ENCODE results near the gene RLN3. TPM values are rescaled to one million over a fixed set of nuclear protein-coding genes. Genes with fewer than 3 reads are reported as not detected.
A peak's percentile ranks its signal among the peaks of the same experiment; 100 is the strongest.

The RLN3 gene
- total and polyA plus RNA-seq, 8 donors, result not detected

DNA sequence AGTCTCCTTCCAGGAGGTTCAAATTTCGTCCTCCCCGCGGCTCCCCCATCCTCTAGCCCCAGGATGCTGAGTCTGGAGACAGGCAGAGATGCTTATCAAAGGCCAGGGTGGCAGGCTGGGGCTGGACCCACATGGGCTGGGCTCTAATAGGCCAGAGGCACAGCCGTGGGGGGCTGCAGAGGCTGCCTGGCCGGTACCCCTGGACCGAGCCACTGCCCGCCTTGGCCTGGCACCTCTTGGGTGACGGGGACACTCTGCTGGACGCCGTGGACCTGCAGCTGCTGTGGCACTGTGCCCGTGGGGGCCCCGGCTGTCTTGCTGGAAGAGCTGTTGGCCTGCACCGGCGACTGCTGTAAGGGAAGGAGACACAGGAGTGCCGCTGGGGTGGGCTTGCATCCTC, 47.6 kb upstream of the RLN3 start:
- WGBS, 5 donors, result 87 to 100% (median 93%) methylated on average over 3 to 15 of the region's 15 CpGs
- DNase-seq, result no peak
- H3K4me3 ChIP-seq, result no peak overlapping the region
- peaks cover 17 to 26% (median 22%) of the 10 kb centered on the region in 4 donors for H3K4me1 ChIP-seq
- H3K36me3 ChIP-seq, result peaks cover 4 to 61% (median 50%) of the 10 kb centered on the region in 4 donors
- intact Hi-C loops (cut with DNase I; ENCODE audit: low total_unique reads), result no loop called here
- no peak overlapping the region for H3K27ac ChIP-seq
- TF ChIP-seq POLR2A (IDR thresholded peaks at IDR 0.05) (no peak), POLR2AphosphoS5 (IDR thresholded peaks at IDR 0.05) (no peak), EP300 (IDR thresholded peaks at IDR 0.05) (no peak)
- TF ChIP-seq, protein P1, sequence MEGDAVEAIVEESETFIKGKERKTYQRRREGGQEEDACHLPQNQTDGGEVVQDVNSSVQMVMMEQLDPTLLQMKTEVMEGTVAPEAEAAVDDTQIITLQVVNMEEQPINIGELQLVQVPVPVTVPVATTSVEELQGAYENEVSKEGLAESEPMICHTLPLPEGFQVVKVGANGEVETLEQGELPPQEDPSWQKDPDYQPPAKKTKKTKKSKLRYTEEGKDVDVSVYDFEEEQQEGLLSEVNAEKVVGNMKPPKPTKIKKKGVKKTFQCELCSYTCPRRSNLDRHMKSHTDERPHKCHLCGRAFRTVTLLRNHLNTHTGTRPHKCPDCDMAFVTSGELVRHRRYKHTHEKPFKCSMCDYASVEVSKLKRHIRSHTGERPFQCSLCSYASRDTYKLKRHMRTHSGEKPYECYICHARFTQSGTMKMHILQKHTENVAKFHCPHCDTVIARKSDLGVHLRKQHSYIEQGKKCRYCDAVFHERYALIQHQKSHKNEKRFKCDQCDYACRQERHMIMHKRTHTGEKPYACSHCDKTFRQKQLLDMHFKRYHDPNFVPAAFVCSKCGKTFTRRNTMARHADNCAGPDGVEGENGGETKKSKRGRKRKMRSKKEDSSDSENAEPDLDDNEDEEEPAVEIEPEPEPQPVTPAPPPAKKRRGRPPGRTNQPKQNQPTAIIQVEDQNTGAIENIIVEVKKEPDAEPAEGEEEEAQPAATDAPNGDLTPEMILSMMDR (IDR thresholded peaks at IDR 0.05), result no peak
- H3K27me3 ChIP-seq, result no peaks in the 10 kb centered on the region
- no peaks in the 10 kb centered on the region for H3K9me3 ChIP-seq

DNA sequence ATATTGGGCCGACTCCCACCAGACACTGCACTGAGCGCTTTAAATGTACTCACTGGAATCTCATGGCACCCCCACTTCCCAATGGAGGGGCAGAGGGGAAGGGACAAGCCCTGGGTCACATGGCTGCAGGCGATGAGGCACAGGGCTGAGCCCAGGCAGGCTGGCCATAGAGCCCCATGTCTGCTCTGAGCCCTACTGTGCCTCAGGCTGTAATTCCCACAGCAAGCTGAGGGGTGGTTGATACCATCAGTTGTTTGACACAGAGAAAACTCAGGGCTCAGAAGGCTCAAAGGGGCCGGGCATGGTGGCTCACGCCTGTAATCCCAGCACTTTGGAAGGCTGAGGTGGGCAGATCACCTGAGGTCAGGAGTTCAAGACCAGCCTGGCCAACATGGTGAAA, 46.9 kb upstream of the RLN3 start:
- Histone ChIP-seq H3K27ac (no peak overlapping the region), H3K27me3 (no peaks in the 10 kb centered on the region), H3K9me3 (no peaks in the 10 kb centered on the region), H3K36me3 (peaks cover 4 to 54% (median 43%) of the 10 kb centered on the region in 4 donors), H3K4me3 (no peak overlapping the region), H3K4me1 (peaks cover 20 to 33% (median 25%) of the 10 kb centered on the region in 4 donors)
- intact Hi-C loops (cut with DNase I; ENCODE audit: low total_unique reads), result no loop called here
- DNase-seq, result no peak
- WGBS, 5 donors, result 92 to 96% (median 95%) methylated on average over 4 to 5 of the region's 5 CpGs
- TF ChIP-seq POLR2A (IDR thresholded peaks at IDR 0.05), result no peak

DNA sequence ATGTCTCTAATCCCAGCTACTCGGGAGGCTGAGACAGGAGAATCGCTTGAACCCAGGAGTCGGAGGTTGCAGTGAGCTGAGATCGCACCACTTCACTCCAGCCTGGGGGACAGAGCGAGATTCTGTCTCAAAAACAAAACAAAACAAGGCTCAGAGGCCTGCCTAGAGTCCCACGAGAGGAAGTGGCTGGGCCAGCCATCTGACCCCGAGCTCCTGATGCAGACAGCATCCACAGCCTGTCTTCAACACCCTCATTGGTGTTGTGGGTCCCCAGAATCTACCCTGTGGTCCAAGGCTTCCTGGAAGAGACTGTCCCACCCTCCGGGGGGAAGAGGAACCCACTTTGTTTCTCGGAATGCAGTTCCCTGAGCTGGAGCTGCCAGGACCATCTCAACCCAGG, 46.5 kb upstream of the RLN3 start:
- TF ChIP-seq, protein P1 (IDR thresholded peaks at IDR 0.05), result no peak
- TF ChIP-seq POLR2A (IDR thresholded peaks at IDR 0.05) (no peak), POLR2AphosphoS5 (IDR thresholded peaks at IDR 0.05) (no peak), EP300 (IDR thresholded peaks at IDR 0.05) (no peak)
- H3K4me1 ChIP-seq, result peaks cover 24 to 37% (median 26%) of the 10 kb centered on the region in 4 donors
- H3K4me3 ChIP-seq, result no peak overlapping the region
- H3K36me3 ChIP-seq, result peaks cover 4 to 49% (median 38%) of the 10 kb centered on the region in 4 donors
- intact Hi-C loops (cut with DNase I; ENCODE audit: low total_unique reads), result no loop called here
- WGBS, 5 donors, result 80 to 87% (median 85%) methylated on average over 7 to 9 of the region's 9 CpGs
- no peaks in the 10 kb centered on the region for H3K27me3 ChIP-seq
- H3K27ac ChIP-seq, result no peak overlapping the region
- H3K9me3 ChIP-seq, result no peaks in the 10 kb centered on the region
- no peak for DNase-seq

DNA sequence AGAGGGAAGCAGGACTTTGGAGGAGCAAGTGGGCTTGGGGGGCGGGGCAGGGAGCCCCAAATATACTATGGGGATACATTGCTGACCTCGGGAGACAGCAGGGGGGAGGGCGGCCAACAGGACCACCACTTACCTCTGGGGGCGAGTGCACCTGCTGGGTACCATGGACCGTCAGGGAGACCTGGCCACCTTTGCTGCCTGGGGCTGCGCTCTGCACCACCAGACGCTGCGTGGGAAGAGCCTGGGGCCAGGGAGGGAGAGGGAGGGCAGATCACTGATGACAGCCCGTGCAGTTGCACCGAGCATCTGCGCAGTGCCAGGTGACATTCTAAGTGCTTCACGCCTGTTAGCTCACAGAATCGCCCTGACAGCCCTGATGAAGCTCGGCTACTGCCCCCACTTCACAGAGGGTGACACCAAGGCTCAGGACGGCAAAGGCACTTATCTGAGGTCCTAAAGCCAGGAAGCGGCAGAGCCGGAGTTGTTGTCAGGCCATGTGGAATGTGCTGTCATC, 45.9 kb upstream of the RLN3 start:
- WGBS, 5 donors, result 94 to 96% (median 94%) methylated on average over 10 to 17 of the region's 17 CpGs
- Histone ChIP-seq H3K4me3 (no peak overlapping the region), H3K4me1 (peaks cover 28 to 43% (median 30%) of the 10 kb centered on the region in 4 donors), H3K27ac (no peak overlapping the region), H3K9me3 (no peaks in the 10 kb centered on the region), H3K36me3 (peaks cover 4 to 48% (median 34%) of the 10 kb centered on the region in 4 donors), H3K27me3 (no peaks in the 10 kb centered on the region)
- TF ChIP-seq POLR2AphosphoS5 (IDR thresholded peaks at IDR 0.05) (no peak), EP300 (IDR thresholded peaks at IDR 0.05) (no peak), POLR2A (IDR thresholded peaks at IDR 0.05) (no peak)
- TF ChIP-seq, protein P1 (IDR thresholded peaks at IDR 0.05), result no peak
- peak in 1 of 2 donors; percentile 57 for DNase-seq
- intact Hi-C loops (cut with DNase I; ENCODE audit: low total_unique reads), result no loop called here

DNA sequence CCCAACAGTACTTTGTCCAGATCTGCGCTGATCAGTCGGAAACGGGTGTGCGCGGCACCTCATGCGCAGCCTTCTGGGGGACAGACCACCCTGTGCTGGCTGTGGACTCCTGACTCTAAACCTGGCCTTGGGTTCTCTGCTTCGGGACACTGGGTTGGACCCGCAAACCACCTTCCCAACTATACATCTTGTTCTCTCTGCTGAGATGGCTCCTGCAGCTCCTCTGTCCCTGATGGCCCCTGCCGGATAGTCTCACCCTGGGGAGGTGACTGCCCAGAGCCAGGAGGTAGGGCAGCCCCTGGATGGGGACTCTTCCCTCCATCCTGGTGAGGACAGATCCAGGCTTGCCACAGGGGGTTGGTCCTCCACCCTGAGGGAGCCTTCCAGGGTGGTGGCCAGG, 45.2 kb upstream of the RLN3 start:
- no peaks in the 10 kb centered on the region for H3K9me3 ChIP-seq
- peaks cover 35 to 50% (median 36%) of the 10 kb centered on the region in 4 donors for H3K4me1 ChIP-seq
- intact Hi-C loops (cut with DNase I; ENCODE audit: low total_unique reads), result no loop called here
- H3K27ac ChIP-seq, result peak overlapping the region in 1 of 5 donors; percentile 10
- TF ChIP-seq, protein P1 (IDR thresholded peaks at IDR 0.05), result no peak
- no peak for TF ChIP-seq POLR2A (IDR thresholded peaks at IDR 0.05)
- TF ChIP-seq POLR2AphosphoS5 (IDR thresholded peaks at IDR 0.05), result no peak
- no peak for TF ChIP-seq EP300 (IDR thresholded peaks at IDR 0.05)
- no peak overlapping the region for H3K4me3 ChIP-seq
- H3K36me3 ChIP-seq, result peaks cover 4 to 46% (median 36%) of the 10 kb centered on the region in 4 donors
- no peak for DNase-seq
- WGBS, 5 donors, result 97 to 99% (median 98%) methylated on average over 5 to 9 of the region's 9 CpGs
- no peaks in the 10 kb centered on the region for H3K27me3 ChIP-seq
